Medulla oblongata (tissue), 1 donor: ENCODE measurements around the gene TRAPPC13.
"Not testable (repeated sequence)": the region's sequence is repeated elsewhere in the genome, so short reads cannot be mapped to it uniquely, and the experiment has no call there.

Experiments used
- DNase-seq: peaks from one replicate; pipeline ENCODE4 v3.0.0-alpha.2; 2015; ENCODE audit errors: extremely low spot score

TRAPPC13 gene, protein sequence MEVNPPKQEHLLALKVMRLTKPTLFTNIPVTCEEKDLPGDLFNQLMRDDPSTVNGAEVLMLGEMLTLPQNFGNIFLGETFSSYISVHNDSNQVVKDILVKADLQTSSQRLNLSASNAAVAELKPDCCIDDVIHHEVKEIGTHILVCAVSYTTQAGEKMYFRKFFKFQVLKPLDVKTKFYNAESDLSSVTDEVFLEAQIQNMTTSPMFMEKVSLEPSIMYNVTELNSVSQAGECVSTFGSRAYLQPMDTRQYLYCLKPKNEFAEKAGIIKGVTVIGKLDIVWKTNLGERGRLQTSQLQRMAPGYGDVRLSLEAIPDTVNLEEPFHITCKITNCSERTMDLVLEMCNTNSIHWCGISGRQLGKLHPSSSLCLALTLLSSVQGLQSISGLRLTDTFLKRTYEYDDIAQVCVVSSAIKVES

DNA sequence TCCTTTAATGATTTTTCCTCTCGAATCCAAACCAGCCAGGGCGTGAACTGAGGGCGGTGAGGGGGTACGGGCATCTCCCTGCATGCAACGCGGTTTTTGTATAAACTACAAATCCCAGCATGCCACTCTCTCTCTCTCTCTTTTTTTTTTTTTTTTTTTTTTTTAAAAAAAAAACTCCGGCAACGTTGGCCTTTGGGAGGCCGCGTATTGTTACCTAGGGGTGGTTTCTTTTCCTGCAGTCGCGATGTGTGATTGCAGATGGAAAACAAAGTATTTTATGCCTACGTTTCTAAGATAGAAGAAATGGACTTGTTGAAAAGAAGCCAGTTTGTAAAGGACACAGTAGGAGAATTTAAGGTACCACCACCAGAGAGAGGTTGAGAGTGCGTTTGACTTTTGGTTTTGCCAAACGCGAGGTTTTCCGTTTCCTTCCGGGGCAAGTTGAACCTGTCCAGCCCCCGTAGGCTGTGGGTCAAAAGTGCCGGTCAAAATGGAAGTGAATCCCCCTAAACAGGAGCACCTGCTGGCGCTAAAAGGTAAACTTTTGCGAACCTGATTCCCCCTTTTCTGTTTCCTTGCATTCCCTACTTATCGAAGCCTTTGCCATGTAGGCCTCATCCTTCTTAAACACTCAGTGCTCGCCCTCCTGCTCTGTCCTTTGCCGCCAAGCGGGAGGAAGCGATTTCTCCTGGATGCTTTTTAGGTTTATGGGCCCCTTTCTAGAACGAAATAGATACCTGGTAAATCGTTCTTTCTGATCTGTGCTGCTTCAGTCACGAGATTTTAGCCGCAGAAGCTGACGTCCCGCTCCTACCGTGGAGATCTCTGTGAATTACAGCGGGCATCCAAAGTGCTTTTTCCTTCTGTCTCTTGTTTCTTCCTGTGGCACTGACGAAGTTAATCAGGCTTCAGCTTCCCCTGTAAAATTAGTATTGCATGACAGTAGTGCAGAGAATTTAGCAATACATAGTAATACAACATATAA lies at the start of gene TRAPPC13, which contains the start of gene SHLD3:
Gene TRAPPC13 (plus strand): TSS at position 457 of the 985 bp plus-strand sequence. CDS start 34 bp downstream, at position 491.
Gene SHLD3 (plus strand): TSS at position 457 of the 985 bp plus-strand sequence. CDS start 4,561 bp downstream, outside the sequence.
- DNase-seq: peak; percentile 94

DNA sequence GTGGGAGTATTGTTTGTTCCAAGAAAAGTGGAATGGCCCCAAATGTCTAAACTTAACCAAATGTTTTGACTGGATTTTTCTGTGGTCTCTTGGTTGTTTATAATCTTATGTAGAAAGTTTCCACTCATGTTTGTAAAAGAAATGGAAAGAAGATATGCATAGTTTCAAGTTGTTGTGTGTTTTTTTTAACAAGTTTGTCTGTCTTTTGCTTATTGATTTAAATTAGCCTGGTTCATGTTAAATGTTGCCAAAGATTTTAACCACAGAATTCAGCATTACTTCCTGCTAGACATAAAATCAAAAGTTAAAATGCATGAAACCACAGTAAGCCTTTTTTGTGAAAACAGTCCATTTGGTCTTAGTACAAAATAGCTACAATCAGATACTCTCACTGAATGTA lies 47.7 kb upstream of the TRAPPC13 start:
- no peak for DNase-seq

DNA sequence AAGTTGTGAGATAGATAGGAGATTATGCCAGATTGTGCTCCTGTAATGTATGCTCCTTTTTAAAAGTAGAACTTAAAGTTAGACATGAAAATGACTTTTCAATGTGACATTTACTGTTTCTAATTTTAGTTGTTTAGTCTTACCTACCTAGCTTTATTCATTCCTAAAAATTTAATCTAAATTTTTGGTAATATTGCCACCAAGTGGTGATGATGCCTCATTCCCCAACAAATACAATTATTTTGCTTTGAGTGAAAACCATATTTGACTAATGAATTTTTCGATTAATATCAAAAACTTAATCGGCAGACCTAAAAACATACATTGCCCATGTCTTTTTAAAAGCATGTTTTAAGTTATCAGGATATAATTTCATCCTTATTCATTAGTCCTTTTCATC lies 36.1 kb upstream of the TRAPPC13 start:
- no peak for DNase-seq

DNA sequence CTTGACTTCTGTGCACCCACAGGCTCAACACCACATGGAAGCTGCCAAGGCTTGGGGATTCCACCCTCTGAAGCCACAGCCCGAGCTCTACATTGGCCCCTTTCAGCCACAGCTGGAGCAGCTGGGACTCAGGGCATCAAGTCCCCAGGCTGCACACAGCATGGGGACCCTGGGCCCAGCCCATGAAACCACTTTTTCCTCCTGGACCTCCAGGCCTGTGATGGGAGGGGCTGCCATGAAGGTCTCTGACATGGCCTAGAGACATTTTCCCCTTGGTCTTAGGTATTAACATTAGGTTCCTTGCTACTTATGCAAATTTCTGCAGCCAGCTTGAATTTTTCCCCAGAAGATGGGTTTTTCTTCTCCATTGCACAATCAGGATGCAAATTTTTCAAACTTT lies 23.1 kb upstream of the TRAPPC13 start:
- not testable (repeated sequence) for DNase-seq

DNA sequence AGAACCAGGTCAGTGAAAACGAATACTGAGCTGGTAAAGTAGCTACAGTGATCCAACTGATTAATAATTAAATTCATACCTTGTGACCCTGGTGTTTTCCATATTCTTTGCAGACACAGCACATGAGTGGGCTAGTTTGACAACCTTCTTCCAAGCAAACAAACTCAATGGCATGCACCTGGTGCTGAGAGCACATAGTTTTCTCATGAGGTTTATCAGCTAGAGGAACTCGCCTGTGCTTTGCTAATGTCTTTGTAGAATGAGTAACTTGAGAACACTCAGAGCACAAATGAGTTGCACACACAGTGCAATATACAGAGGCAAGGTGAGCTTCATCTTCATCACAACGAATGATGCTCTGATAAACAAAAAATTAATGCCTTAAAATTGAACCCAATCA lies 13.3 kb upstream of the TRAPPC13 start:
- no peak for DNase-seq

DNA sequence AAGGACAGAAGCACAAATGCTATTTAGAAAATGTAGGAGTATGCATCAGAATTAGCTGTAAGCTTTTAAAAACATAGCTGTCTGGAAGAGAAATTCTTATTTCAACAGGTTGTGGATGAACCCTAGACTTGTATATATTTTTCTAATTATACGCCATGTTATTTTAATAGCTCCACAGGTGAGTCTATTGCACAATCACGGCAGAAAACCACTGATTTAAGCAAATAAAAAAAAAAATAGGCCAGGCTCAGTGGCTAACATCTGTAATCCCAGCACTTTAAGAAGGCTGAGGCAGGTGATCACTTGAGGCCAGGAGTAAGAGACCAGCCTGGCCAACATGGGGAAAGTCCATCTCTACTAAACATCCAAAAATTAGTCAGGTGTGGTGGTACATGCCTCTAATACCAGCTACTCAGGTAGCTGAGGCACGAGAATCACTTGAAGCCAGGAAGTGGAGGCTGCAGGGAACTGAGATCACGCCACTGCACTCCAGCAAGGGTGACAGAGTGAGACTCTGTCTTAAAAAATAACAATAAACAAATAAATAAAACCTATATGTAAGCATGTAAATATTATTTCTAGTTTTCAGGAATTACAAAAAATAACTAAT lies 12.4 kb upstream of the TRAPPC13 start:
- DNase-seq: no peak

DNA sequence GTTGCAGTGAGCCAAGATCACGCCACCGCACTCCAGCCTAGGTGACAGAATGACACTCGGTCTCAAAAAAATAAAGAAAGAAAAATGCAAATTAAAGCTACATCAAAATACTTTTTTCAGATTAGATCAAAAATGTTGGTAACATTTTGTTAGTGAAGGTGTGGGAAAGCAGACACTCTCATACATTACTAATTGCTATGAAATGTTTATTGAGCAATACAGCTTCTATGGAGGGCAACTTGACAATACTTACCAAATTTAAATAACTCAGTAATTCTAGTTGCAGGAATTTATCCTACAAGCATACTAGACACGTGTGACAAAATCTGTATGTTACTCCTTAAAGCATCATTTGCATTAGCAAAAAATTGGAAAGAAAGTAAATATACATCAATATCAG lies 4.8 kb upstream of the TRAPPC13 start:
- no peak for DNase-seq

DNA sequence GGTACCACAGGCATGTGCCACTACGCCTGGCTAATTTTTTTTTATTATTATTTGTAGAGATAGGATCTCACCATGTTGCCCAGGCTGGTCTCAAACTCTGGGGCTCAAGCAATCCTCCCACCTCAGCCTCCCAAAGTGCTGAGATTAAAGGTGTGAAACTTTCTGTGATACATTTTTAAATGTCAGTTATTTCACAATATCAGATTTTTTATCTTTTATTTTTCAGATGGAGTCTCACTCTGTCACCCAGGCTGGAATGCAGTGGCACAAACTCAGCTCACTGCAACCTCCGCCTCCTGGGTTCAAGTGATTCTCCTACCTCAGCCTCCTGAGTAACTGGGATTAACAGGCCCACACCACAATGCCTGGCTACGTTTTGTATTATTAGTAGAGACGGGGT lies 2.9 kb upstream of the TRAPPC13 start:
- not testable (repeated sequence) for DNase-seq

DNA sequence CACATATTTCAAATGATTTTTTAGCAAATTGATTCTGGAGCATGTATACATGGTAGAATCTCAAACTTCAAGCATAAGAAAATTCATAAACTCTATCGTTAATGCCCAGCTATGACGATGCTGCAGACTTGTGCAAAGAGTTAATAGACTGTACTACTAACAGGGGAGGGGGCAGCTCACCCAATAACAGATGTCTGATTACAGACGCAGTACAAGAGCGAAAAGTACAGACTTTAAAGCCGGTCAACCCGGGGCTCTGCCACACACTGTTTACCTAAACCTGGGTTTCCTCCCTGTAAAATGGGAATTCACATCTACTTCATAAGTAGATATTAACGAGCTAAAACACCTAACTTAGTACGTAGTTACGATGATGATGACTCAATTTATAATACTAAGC lies 1.3 kb upstream of the TRAPPC13 start:
- no peak for DNase-seq

DNA sequence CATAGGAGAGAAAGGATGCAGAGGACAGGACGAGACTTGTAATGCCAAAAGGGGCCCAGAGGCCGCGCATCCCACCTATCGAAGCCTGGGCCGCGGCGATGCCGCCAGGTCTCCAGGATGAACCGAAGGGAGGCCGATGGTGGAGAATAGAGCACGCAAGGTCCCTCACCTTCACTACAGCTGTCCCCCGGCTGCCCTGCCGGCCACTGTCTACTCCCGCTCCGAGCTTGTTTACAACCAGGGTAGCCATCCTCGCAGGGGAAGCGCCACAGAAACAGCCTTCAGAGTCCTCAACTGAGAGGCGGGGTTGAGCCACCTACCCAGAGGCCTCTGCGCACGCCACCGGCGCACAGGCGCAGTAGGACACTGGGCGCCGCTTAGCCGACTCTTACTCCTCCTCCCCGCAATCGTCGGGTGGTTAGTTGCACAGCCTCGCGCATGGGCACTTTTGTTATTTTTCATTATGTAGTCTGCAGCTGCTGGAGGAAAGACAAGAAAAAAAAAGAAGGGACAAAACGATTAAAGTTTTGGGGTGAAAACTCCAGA lies 729 bp upstream of the TRAPPC13 start, which contains the start of gene TRIM23:
Gene TRIM23 (minus strand): TSS at position 309 of the 546 bp plus-strand sequence. CDS start 59 bp downstream, at position 250.
- peak; percentile 98 for DNase-seq

DNA sequence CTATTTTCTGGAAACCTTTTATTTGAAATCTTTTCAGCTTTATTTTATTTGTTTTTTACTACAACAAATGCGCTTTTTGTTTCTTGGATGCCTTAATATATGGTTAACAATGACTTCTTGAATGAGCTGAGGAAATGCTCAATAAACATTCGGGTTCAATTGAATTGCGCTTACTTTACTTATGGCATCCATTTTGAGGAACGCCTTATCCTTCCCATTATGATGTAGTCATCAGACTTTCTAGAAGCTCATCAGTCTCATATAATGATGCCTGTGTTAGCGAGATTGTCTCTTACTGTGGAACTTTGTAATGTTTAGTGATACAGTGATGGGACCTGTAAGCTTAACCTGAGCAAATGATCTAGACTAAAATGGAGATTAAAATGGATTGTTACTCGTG lies 916 bp downstream of the TRAPPC13 start:
- peak; percentile 3 for DNase-seq

DNA sequence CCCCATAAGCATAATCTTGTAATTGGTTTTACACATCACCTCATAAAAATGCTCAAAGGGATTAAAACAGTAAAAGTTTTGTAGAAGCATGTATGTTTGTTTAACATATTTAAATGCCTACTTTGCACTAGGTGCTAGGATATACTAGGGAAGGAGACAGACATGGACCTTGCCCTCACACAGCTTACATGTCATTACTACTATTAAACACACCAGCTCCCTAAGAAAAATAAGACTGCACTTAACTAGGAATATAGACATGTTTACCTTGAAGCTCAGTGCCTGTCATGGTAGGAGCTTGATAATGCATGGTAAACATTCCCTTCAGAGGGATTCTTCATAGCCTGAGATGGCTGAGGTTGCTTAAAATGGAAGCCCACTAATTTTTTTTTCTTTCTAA lies 6.2 kb downstream of the TRAPPC13 start:
- DNase-seq: no peak

DNA sequence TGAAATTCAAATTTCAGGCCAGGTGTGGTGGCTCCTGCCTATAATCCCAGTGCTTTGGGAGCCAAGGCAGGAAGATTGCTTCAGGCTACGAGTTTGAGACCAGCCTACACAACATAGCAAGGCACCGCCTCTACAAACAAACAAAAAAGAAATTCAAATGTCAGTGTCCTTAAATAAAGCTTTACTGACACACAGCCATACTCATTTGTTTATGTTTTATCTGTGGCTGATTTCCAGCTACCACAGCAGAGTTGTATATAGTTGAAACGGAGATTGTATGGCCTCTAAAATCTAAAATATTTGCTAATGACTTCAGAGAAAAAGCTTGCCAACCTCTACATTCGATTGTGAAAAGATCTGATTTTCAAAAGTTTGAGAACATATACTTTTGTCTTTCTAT lies 15.4 kb downstream of the TRAPPC13 start:
- no peak for DNase-seq

DNA sequence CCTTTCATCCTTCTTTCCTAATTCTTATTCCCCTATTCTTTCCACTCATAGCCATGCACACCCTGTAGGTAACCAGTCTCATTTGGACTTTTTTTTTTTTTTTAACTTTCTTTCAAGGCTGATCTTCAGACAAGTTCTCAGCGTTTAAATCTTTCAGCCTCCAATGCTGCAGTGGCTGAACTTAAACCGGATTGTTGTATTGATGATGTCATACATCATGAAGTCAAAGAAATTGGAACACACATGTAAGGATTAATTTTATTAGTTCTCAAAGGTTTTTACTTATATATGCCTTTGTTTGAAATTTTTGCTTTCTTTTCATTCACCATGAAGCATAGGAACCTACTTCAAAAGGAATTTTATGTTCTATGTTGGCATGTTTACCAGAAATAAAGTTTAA lies 22.1 kb downstream of the TRAPPC13 start:
- no peak for DNase-seq

DNA sequence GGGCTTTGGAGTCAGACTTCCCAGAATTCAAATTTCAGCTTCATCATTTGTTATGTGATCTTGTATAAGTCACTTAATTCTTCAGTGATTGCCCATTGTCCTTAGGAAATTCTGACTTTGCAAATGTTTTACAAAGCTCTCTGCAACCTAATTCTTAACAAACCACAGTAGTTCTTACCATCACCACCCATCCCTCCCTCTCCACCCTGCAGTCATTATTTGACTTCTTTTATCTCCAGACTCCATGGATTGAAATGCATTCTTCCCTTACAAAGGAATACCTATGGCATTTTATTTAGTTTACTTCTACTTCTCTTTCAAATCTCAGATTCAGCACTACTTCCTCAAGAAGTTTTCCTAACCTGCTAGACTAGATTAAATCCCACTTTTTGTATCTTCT lies 23.1 kb downstream of the TRAPPC13 start:
- DNase-seq: no peak

DNA sequence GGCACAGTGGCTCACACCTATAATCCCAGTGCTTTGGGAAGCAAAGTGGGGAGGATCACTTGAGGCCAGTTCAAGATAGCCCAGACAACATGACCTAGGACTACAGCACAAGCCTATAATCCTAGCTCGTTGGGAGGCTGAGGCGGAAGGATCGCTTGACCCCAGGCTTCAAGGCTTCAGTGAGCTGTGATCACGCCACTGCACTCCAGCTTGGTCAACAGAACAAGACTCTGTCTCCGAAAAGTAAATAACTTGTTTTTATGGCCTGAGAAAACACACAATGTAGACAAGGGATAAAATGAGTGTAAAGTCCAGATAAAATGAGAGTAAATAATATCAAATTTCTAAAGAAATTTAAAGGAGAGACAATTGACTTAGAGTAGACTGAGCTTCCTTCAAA lies 26.3 kb downstream of the TRAPPC13 start:
- no peak for DNase-seq

DNA sequence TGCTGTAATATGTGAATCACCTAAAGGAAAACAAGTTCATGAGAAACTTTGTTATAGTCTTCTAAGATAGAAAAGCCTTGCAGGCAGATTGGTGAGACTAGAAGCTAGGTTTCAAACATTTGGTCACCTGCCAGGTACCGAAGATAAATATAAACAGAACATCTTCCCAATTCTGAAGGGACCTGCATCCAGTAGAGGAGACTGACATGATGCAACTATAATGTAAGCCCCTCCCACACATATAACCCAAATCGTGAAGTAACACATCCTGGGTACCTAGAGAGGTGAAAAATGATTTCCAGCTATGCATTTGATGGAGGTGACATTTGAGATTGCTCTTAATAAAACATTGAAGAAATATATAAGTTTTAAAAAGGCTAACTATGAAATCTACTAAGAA lies 29.9 kb downstream of the TRAPPC13 start:
- no peak for DNase-seq

DNA sequence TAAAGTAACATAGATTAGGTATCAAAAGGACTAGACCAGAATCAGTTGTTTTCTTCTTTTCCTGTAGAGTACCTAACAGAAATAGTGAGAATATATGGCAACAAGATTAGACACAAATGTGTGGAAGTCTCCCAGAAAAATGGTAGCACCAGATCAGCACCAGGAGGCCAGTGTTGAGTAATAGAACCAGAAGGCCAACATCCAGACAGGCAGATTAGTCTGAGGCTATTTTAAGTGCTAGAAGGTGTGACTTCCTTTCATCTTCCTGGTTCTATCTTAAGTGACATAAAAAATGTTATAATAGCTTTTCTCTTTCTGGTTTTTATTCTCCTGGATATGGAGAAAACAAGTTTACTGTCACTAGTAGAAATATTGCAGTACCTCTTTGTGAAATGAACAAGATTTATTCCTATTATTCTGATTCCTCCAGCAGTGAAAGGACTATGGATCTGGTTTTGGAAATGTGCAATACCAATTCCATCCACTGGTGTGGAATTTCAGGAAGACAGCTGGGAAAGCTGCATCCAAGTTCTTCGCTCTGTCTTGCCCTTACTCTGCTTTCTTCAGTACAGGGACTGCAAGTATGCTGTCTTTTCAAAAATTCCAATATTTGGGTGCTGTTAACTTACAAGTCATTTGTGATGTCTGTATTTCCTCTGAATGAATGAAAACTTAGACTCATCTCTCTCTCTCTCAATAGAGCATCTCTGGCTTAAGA lies 39.1 kb downstream of the TRAPPC13 start:
- no peak for DNase-seq

DNA sequence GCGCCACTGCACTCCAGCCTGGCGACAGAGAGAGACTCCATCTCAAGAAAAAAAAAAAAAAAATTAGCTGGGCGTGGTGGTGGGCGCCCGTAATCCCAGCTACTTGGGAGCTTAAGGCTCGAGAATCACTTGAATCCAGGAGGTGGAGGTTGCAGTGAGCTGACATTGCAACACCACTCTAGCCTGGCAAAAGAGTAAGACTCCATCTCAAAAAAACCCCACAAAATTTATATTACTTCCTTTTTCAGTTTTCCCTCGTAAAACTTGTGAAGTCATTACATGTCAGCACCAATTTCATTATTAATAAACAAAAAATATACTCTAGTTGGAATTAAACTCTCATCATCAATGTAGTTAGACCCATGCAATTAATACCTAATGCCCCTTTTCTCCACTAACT lies 43.9 kb downstream of the TRAPPC13 start:
- no peak for DNase-seq

DNA sequence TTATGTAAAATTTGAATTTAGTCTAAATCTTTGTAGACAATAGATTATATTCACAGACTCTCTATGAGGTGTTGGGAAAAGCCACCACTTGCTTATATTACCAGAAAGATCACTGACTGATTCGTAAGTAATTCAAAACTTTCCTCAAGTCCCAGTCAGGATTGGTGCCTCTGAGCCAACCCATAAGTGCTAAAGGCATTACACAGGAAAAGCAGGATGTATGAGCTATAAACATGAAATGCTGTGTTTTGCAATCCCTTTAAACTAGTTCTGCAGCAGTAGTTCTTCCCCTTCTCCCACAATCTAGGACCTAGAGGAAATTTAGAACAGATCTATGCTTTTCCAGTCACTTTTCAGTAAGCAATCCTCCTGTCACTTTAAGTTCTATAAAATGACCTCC lies 48.0 kb downstream of the TRAPPC13 start:
- no peak for DNase-seq

DNA sequence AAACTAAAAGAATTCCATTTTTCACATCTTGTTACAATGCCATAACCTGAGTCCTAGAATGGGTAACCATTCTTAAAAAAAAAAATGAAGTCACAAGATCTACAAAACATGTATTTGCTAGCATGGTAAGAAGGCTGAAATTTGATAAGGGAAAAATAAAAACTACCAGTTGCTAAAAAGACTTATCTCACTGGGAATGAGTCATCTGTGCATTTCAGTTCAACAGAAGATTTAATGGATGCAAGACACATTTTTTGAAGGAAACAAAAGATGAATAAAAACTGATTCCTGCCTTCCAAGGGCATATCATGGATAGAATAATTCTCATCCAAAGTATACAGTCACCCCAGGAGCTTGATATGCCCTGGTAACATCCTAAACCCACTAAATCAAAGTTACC lies 49.9 kb downstream of the TRAPPC13 start:
- no peak for DNase-seq
